Testis (tissue), 2 donors: ENCODE measurements around the gene ERMARD.

Source experiments
- CTCF ChIP-seq, 3 experiments: fragments of 450-650 bp in 2 of 3; fragments of 200-600 bp in 1 of 3; sonication (generic) in 1 of 3; IDR thresholded peaks; one replicate each; pipeline ENCODE4 v1.5.1; 2016 to 2019; ENCODE audit warnings: antibody characterized with exemption in 3 of 3, mild to moderate bottlenecking in 2 of 3, moderate library complexity in 1 of 3
- POLR2A ChIP-seq: fragments of 450-650 bp; IDR thresholded peaks from one replicate; pipeline ENCODE4 v1.6.1; 2017; ENCODE audit warnings: antibody characterized with exemption, mild to moderate bottlenecking, moderate library complexity

- TF ChIP-seq CTCF (IDR thresholded peaks at IDR 0.05), result peak; percentile 68 to 94 (median 93)
- TF ChIP-seq POLR2A, result no peak
Observed at GRCh38 chr6:169789944-169790927, 38.8 kb downstream of the ERMARD start.
